Measurements from ENCODE around the gene SNX10. TPM values are rescaled to one million over a fixed set of nuclear protein-coding genes. Genes with fewer than 3 reads are reported as not detected.
A peak's percentile ranks its signal among the peaks of the same experiment; 100 is the strongest.

Gene SNX10
- total RNA-seq, 2 experiments from 2014 or later, result 4.6 to 5.8 TPM

DNA sequence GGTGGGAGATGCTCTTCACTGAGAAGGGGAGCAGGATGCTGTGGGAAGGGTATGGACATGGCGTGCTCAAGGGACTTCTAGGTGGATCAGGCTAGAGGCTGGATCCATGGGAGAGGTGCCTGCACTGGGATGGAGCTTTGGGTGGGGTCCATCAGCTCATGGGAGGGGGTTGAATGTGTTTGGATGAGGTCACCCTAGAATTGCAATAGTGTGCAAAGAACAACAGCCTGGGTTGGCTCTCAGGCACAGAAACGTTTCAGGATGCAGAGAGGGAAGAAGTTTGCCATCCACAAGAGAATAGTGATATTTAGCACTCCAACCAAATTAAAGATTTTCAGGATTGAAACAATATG lies 66.1 kb downstream of the SNX10 start:
- no peak for DNase-seq
- Mint-ChIP-seq H3K36me3 (ENCODE audit: low read depth) (no peaks in the 10 kb centered on the region), H3K27me3 (no peaks in the 10 kb centered on the region), H3K9me3 (no peaks in the 10 kb centered on the region), H3K27ac (no peak overlapping the region), H3K4me3 (no peak overlapping the region), H3K4me1 (ENCODE audit: low read depth) (no peaks in the 10 kb centered on the region)
- no peak overlapping the region for H3K27ac ChIP-seq (ENCODE audit: low read depth in 1 of 2, low read length in 2 of 2)
- H3K36me3 ChIP-seq (ENCODE audit: insufficient read depth, low read length), result no peaks in the 10 kb centered on the region
- no peak overlapping the region for H3K4me3 ChIP-seq (ENCODE audit: low read length)
- no peaks in the 10 kb centered on the region for H3K27me3 ChIP-seq (ENCODE audit: control insufficient read depth in 1 of 2, insufficient read depth in 2 of 2, low read length in 2 of 2)
- ATAC-seq (ENCODE audit: poor library complexity), result no peak
- H3K4me1 ChIP-seq (ENCODE audit: insufficient read depth, low read length), result no peaks in the 10 kb centered on the region
- TF ChIP-seq, protein P1, sequence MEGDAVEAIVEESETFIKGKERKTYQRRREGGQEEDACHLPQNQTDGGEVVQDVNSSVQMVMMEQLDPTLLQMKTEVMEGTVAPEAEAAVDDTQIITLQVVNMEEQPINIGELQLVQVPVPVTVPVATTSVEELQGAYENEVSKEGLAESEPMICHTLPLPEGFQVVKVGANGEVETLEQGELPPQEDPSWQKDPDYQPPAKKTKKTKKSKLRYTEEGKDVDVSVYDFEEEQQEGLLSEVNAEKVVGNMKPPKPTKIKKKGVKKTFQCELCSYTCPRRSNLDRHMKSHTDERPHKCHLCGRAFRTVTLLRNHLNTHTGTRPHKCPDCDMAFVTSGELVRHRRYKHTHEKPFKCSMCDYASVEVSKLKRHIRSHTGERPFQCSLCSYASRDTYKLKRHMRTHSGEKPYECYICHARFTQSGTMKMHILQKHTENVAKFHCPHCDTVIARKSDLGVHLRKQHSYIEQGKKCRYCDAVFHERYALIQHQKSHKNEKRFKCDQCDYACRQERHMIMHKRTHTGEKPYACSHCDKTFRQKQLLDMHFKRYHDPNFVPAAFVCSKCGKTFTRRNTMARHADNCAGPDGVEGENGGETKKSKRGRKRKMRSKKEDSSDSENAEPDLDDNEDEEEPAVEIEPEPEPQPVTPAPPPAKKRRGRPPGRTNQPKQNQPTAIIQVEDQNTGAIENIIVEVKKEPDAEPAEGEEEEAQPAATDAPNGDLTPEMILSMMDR (IDR thresholded peaks at IDR 0.05), result no peak
- ChIA-PET CTCF (interaction anchor here (0.6 to 2.2 kb wide), 2 partner anchors 12 to 588 kb away, joined by 3 to 7 read pairs; no protein-coding TSS in a partner anchor), POLR2A (interaction anchor here (0.7 kb wide), 1 partner anchor 42 kb away, joined by 3 read pairs; no protein-coding TSS in a partner anchor)
- intact Hi-C loops (cut with DNase I, micrococcal nuclease), result no loop called here
- H3K9me3 ChIP-seq (ENCODE audit: control insufficient read depth in 1 of 2, insufficient read depth in 1 of 2, low read length in 2 of 2), result no peaks in the 10 kb centered on the region

GRCh38 chr7:26360650-26361049 lies 69.0 kb downstream of the SNX10 start:
- no peak overlapping the region for H3K27ac Mint-ChIP-seq
- ATAC-seq (ENCODE audit: poor library complexity) (no peak), DNase-seq (peak in 2 of 14 experiments; percentile 54 to 55)
- Histone ChIP-seq H3K4me1 (ENCODE audit: insufficient read depth, low read length) (peaks cover 2% of the 10 kb centered on the region), H3K4me3 (ENCODE audit: low read length) (no peak overlapping the region), H3K27ac (ENCODE audit: low read depth in 1 of 2, low read length in 2 of 2) (no peak overlapping the region), H3K9me3 (ENCODE audit: control insufficient read depth in 1 of 2, insufficient read depth in 1 of 2, low read length in 2 of 2) (no peaks in the 10 kb centered on the region), H3K36me3 (ENCODE audit: insufficient read depth, low read length) (peaks cover 4% of the 10 kb centered on the region), H3K27me3 (ENCODE audit: control insufficient read depth in 1 of 2, insufficient read depth in 2 of 2, low read length in 2 of 2) (no peaks in the 10 kb centered on the region)
- TF ChIP-seq, protein P1 (IDR thresholded peaks at IDR 0.05), result no peak
- H3K4me3 Mint-ChIP-seq, result no peak overlapping the region
- ChIA-PET CTCF (interaction anchor here (5.3 kb wide), 1 partner anchor 282 kb away, joined by 29 read pairs; no protein-coding TSS in a partner anchor), POLR2A (no interaction called here)
- H3K27me3 Mint-ChIP-seq, result no peaks in the 10 kb centered on the region
- peaks cover 5% of the 10 kb centered on the region for H3K4me1 Mint-ChIP-seq (ENCODE audit: low read depth)
- H3K9me3 Mint-ChIP-seq, result no peaks in the 10 kb centered on the region
- intact Hi-C loops (cut with DNase I, micrococcal nuclease), result loop anchor here in 1 of 2 experiments (5.0 kb wide), 1 partner anchor 68 kb away; the partner anchor contains the start of gene SNX10
- no peaks in the 10 kb centered on the region for H3K36me3 Mint-ChIP-seq (ENCODE audit: low read depth)

- H3K27ac Mint-ChIP-seq, result no peak overlapping the region
- intact Hi-C loops (cut with DNase I, micrococcal nuclease), result loop anchor here in 1 of 2 experiments (5.0 kb wide), 1 partner anchor 69 kb away; the partner anchor contains the start of gene SNX10
- H3K9me3 ChIP-seq (ENCODE audit: control insufficient read depth in 1 of 2, insufficient read depth in 1 of 2, low read length in 2 of 2), result no peaks in the 10 kb centered on the region
- POLR2A ChIA-PET, result interaction anchor here (0.6 to 1.1 kb wide), 2 partner anchors 158 to 162 kb away, joined by 3 to 5 read pairs; no protein-coding TSS in a partner anchor
- DNase-seq (no peak), ATAC-seq (ENCODE audit: poor library complexity) (no peak)
- peaks cover 2% of the 10 kb centered on the region for H3K4me1 ChIP-seq (ENCODE audit: insufficient read depth, low read length)
- CTCF ChIA-PET, result interaction anchor here (1.1 to 5.3 kb wide), 3 partner anchors 271 to 469 kb away, joined by 3 to 29 read pairs (median 4); no protein-coding TSS in a partner anchor
- H3K27ac ChIP-seq (ENCODE audit: low read depth in 1 of 2, low read length in 2 of 2), result no peak overlapping the region
- H3K27me3 Mint-ChIP-seq, result no peaks in the 10 kb centered on the region
- peaks cover under 1% of the 10 kb centered on the region for H3K36me3 Mint-ChIP-seq (ENCODE audit: low read depth)
- no peaks in the 10 kb centered on the region for H3K27me3 ChIP-seq (ENCODE audit: control insufficient read depth in 1 of 2, insufficient read depth in 2 of 2, low read length in 2 of 2)
- H3K36me3 ChIP-seq (ENCODE audit: insufficient read depth, low read length), result peaks cover 13% of the 10 kb centered on the region
- no peak overlapping the region for H3K4me3 Mint-ChIP-seq
- peaks cover 5% of the 10 kb centered on the region for H3K4me1 Mint-ChIP-seq (ENCODE audit: low read depth)
- no peak overlapping the region for H3K4me3 ChIP-seq (ENCODE audit: low read length)
- TF ChIP-seq, protein P1 (IDR thresholded peaks at IDR 0.05), result no peak
- H3K9me3 Mint-ChIP-seq, result no peaks in the 10 kb centered on the region
Observed at GRCh38 chr7:26361637-26362036, 70.0 kb downstream of the SNX10 start.
